ENCODE results near the gene KLK13. TPM values are rescaled to one million over a fixed set of nuclear protein-coding genes. Genes with fewer than 3 reads are reported as not detected.

KLK13 gene
- total and polyA plus RNA-seq, 2 experiments from 2014 or later: 0.25 TPM; not detected in 1

GRCh38 chr19:51031220-51031879, 33.5 kb downstream of the KLK13 start:
- Histone ChIP-seq H3K36me3 (ENCODE audit: low read depth) (no peaks in the 10 kb centered on the region), H3K4me3 (no peak overlapping the region), H3K4me1 (ENCODE audit: insufficient read depth) (no peaks in the 10 kb centered on the region), H3K27ac (no peak overlapping the region), H3K27me3 (replicated peaks; ENCODE audit: insufficient read depth) (no peaks in the 10 kb centered on the region), H4K20me1 (ENCODE audit: insufficient read depth) (no peaks in the 10 kb centered on the region), H3K9me2 (ENCODE audit: insufficient read depth) (no peaks in the 10 kb centered on the region), H3F3A (ENCODE audit: insufficient read depth) (no peaks in the 10 kb centered on the region), H3K9ac (no peak overlapping the region), H2AFZ (no peak overlapping the region), H3K9me3 (ENCODE audit: low read depth) (no peaks in the 10 kb centered on the region), H3K79me2 (ENCODE audit: insufficient read depth) (no peaks in the 10 kb centered on the region), H3K4me2 (ENCODE audit: unreplicated experiment) (no peak overlapping the region)
- 58 to 63% methylated on average over 7 of the region's 7 CpGs for WGBS, 2 experiments (ENCODE audit: low coverage in 1 of 2, low lambda C conversion rate in 2 of 2, missing lambda C conversion rate in 2 of 2)
- in situ Hi-C loops (cut with MboI): no loop called here
- TF ChIP-seq EZH2phosphoT487 (IDR thresholded peaks at IDR 0.05; ENCODE audit: insufficient read depth, low read depth): no peak
- no peak for TF ChIP-seq EZH2 (IDR thresholded peaks at IDR 0.05; ENCODE audit: insufficient read depth, poor library complexity, severe bottlenecking)
- no peak for DNase-seq

GRCh38 chr19:51030631-51031030, 34.3 kb downstream of the KLK13 start:
- H3K9ac ChIP-seq: no peak overlapping the region

GRCh38 chr19:51029718-51030117, 35.2 kb downstream of the KLK13 start:
- Histone ChIP-seq H3K9me3 (ENCODE audit: low read depth) (no peaks in the 10 kb centered on the region), H3K27me3 (replicated peaks; ENCODE audit: insufficient read depth) (peaks cover 9% of the 10 kb centered on the region; the same call in 1 of the 2 replicates), H3K4me1 (ENCODE audit: insufficient read depth) (no peaks in the 10 kb centered on the region), H3K9ac (no peak overlapping the region), H4K20me1 (ENCODE audit: insufficient read depth) (no peaks in the 10 kb centered on the region), H2AFZ (no peak overlapping the region), H3K27ac (no peak overlapping the region), H3K36me3 (ENCODE audit: low read depth) (no peaks in the 10 kb centered on the region), H3F3A (ENCODE audit: insufficient read depth) (no peaks in the 10 kb centered on the region), H3K79me2 (ENCODE audit: insufficient read depth) (no peaks in the 10 kb centered on the region), H3K9me2 (ENCODE audit: insufficient read depth) (no peaks in the 10 kb centered on the region), H3K4me2 (ENCODE audit: unreplicated experiment) (no peak overlapping the region), H3K4me3 (no peak overlapping the region)
- no peak for DNase-seq
- TF ChIP-seq EZH2phosphoT487 (IDR thresholded peaks at IDR 0.05; ENCODE audit: insufficient read depth, low read depth): no peak
- no peak for TF ChIP-seq EZH2 (IDR thresholded peaks at IDR 0.05; ENCODE audit: insufficient read depth, poor library complexity, severe bottlenecking)
- 32 to 58% methylated on average over 2 of the region's 2 CpGs for WGBS, 2 experiments (ENCODE audit: low coverage in 1 of 2, low lambda C conversion rate in 2 of 2, missing lambda C conversion rate in 2 of 2)
- in situ Hi-C loops (cut with MboI): no loop called here

More at GRCh38 chr19:51030631-51031030, 34.3 kb downstream of the KLK13 start:
- H3K9me2 ChIP-seq (ENCODE audit: insufficient read depth): no peaks in the 10 kb centered on the region
- in situ Hi-C loops (cut with MboI): no loop called here
- no peaks in the 10 kb centered on the region for H3F3A ChIP-seq (ENCODE audit: insufficient read depth)
- no peaks in the 10 kb centered on the region for H3K36me3 ChIP-seq (ENCODE audit: low read depth)
- DNase-seq: no peak
- H4K20me1 ChIP-seq (ENCODE audit: insufficient read depth): no peaks in the 10 kb centered on the region
- H3K27me3 ChIP-seq (replicated peaks; ENCODE audit: insufficient read depth): peaks cover 5% of the 10 kb centered on the region; the same call in 1 of the 2 replicates
- TF ChIP-seq EZH2phosphoT487 (IDR thresholded peaks at IDR 0.05; ENCODE audit: insufficient read depth, low read depth) (no peak), EZH2 (IDR thresholded peaks at IDR 0.05; ENCODE audit: insufficient read depth, poor library complexity, severe bottlenecking) (no peak)
- H3K4me1 ChIP-seq (ENCODE audit: insufficient read depth): no peaks in the 10 kb centered on the region
- H3K9me3 ChIP-seq (ENCODE audit: low read depth): no peaks in the 10 kb centered on the region
- no peak overlapping the region for H3K27ac ChIP-seq
- H3K4me3 ChIP-seq: no peak overlapping the region
- H2AFZ ChIP-seq: no peak overlapping the region
- no peaks in the 10 kb centered on the region for H3K79me2 ChIP-seq (ENCODE audit: insufficient read depth)
- WGBS, 2 experiments (ENCODE audit: low coverage in 1 of 2, low lambda C conversion rate in 2 of 2, missing lambda C conversion rate in 2 of 2): 45 to 54% methylated on average over 12 to 13 of the region's 13 CpGs
- no peak overlapping the region for H3K4me2 ChIP-seq (ENCODE audit: unreplicated experiment)

GRCh38 chr19:51027873-51028272, 37.0 kb downstream of the KLK13 start:
- no peak for DNase-seq
- Histone ChIP-seq H3F3A (ENCODE audit: insufficient read depth) (no peaks in the 10 kb centered on the region), H3K4me1 (ENCODE audit: insufficient read depth) (no peaks in the 10 kb centered on the region), H3K27me3 (replicated peaks; ENCODE audit: insufficient read depth) (peaks cover 14% of the 10 kb centered on the region), H3K79me2 (ENCODE audit: insufficient read depth) (no peaks in the 10 kb centered on the region), H3K4me2 (ENCODE audit: unreplicated experiment) (no peak overlapping the region), H3K36me3 (ENCODE audit: low read depth) (no peaks in the 10 kb centered on the region), H3K4me3 (no peak overlapping the region), H3K9me2 (ENCODE audit: insufficient read depth) (no peaks in the 10 kb centered on the region), H3K9ac (no peak overlapping the region), H2AFZ (no peak overlapping the region), H3K9me3 (ENCODE audit: low read depth) (no peaks in the 10 kb centered on the region), H3K27ac (no peak overlapping the region), H4K20me1 (ENCODE audit: insufficient read depth) (no peaks in the 10 kb centered on the region)
- TF ChIP-seq EZH2phosphoT487 (IDR thresholded peaks at IDR 0.05; ENCODE audit: insufficient read depth, low read depth): no peak
- TF ChIP-seq EZH2 (IDR thresholded peaks at IDR 0.05; ENCODE audit: insufficient read depth, poor library complexity, severe bottlenecking): no peak
- in situ Hi-C loops (cut with MboI): no loop called here
- WGBS, 2 experiments (ENCODE audit: low coverage in 1 of 2, low lambda C conversion rate in 2 of 2, missing lambda C conversion rate in 2 of 2): 11 to 18% methylated on average over 5 of the region's 5 CpGs
